HT-29 (cell line): Measurements from ENCODE around the gene SPIN4. TPM values are rescaled to one million over a fixed set of nuclear protein-coding genes. Genes with fewer than 3 reads are reported as not detected.
"Not testable (repeated sequence)": the region's sequence is repeated elsewhere in the genome, so short reads cannot be mapped to it uniquely, and the experiment has no call there.

Source experiments
- DNase-seq: peaks from one replicate; pipeline ENCODE4 v3.0.0-alpha.2; 2015; ENCODE audit warnings: low spot score
- total RNA-seq: library from RNA; depleted of rRNA; stranded (reverse); fragments of >200 nt; shearing (Covaris generic); gene quantifications from 2 replicates; pipeline ENCODE4 v1.2.3, GENCODE V29; 2014; rRNA removed

The SPIN4 gene
- 2.5 and 3.2 TPM in 2 replicates for total RNA-seq

GRCh38 chrX:63350941-63351616 lies at the start of gene SPIN4:
Gene SPIN4, minus strand, starts transcription at chrX:63351332. Its CDS starts 513 bp downstream, at chrX:63350819.
- peak; percentile 85 for DNase-seq

- no peak for DNase-seq
These were observed 49.2 kb upstream of the SPIN4 start for GRCh38 chrX:63400340-63400739.

GRCh38 chrX:63394872-63395271 lies 43.7 kb upstream of the SPIN4 start:
- no peak for DNase-seq

GRCh38 chrX:63393094-63393493 lies 42.0 kb upstream of the SPIN4 start:
- not testable (repeated sequence) for DNase-seq

GRCh38 chrX:63387411-63387810 lies 36.3 kb upstream of the SPIN4 start:
- no peak for DNase-seq

GRCh38 chrX:63384263-63384662 lies 33.1 kb upstream of the SPIN4 start:
- not testable (repeated sequence) for DNase-seq

- not testable (repeated sequence) for DNase-seq
These were observed 21.9 kb upstream of the SPIN4 start for GRCh38 chrX:63373012-63373411.

- DNase-seq = not testable (repeated sequence)
These were observed 16.6 kb upstream of the SPIN4 start for GRCh38 chrX:63367699-63368098.

GRCh38 chrX:63363788-63364187 lies 12.7 kb upstream of the SPIN4 start:
- no peak for DNase-seq

- DNase-seq = no peak
These were observed 10.4 kb upstream of the SPIN4 start for GRCh38 chrX:63361494-63361893.

- no peak for DNase-seq
These were observed 3.4 kb upstream of the SPIN4 start for GRCh38 chrX:63354484-63354883.

- DNase-seq = peak; percentile 44
These were observed 661 bp downstream of the SPIN4 start for GRCh38 chrX:63350465-63350877.

GRCh38 chrX:63349307-63349706 lies 1.8 kb downstream of the SPIN4 start:
- DNase-seq = no peak

GRCh38 chrX:63330681-63331080 lies 20.5 kb downstream of the SPIN4 start:
- DNase-seq = peak; percentile 10

GRCh38 chrX:63327788-63328187 lies 23.3 kb downstream of the SPIN4 start:
- no peak for DNase-seq

- no peak for DNase-seq
These were observed 51.5 kb downstream of the SPIN4 start for GRCh38 chrX:63299596-63299995.
